Loucy (cell line): ENCODE data around the gene NXPH1.

Source experiments
- H2AFZ ChIP-seq: fragments of 200-600 bp; sonication (generic); 2 replicates; pipeline ENCODE4 v1.6.0; 2016; ENCODE audit warnings: antibody characterized with exemption, mild to moderate bottlenecking, low read length, moderate library complexity
- H3F3A ChIP-seq: fragments of 200-600 bp; 2 replicates; pipeline ENCODE4 v1.6.0; 2016; ENCODE audit warnings: antibody characterized with exemption, low read depth, mild to moderate bottlenecking
- H3K27me3 ChIP-seq: fragments of 200-600 bp; sonication (generic); 2 replicates; pipeline ENCODE4 v1.6.1; 2014; ENCODE audit warnings: low read length, mild to moderate bottlenecking; ENCODE audit not compliant: insufficient read depth, poor library complexity, severe bottlenecking
- H3K36me3 ChIP-seq: fragments of 200-600 bp; sonication (generic); 2 replicates; pipeline ENCODE4 v1.6.1; 2016; ENCODE audit warnings: low read length; ENCODE audit not compliant: insufficient read depth
- H3K4me1 ChIP-seq: fragments of 200-600 bp; sonication (generic); 2 replicates; pipeline ENCODE4 v1.5.1; 2014; ENCODE audit warnings: low read length, mild to moderate bottlenecking; ENCODE audit not compliant: insufficient read depth, poor library complexity, severe bottlenecking
- H3K4me2 ChIP-seq: fragments of 200-600 bp; sonication (generic); 2 replicates; pipeline ENCODE4 v1.6.0; 2014; ENCODE audit warnings: antibody characterized with exemption, low read length, low read depth, mild to moderate bottlenecking; ENCODE audit not compliant: poor library complexity, severe bottlenecking
- H3K4me3 ChIP-seq: fragments of 200-600 bp; sonication (generic); 2 replicates; pipeline ENCODE4 v1.5.1; 2014; ENCODE audit warnings: low read length, mild to moderate bottlenecking, mixed read lengths; ENCODE audit not compliant: poor library complexity, severe bottlenecking
- H3K79me2 ChIP-seq: fragments of 200-600 bp; sonication (generic); 2 replicates; pipeline ENCODE4 v1.6.1; 2014; ENCODE audit warnings: low read length; ENCODE audit not compliant: insufficient read depth
- H3K9ac ChIP-seq: fragments of 200-600 bp; sonication (generic); 2 replicates; pipeline ENCODE4 v1.6.0; 2014; ENCODE audit warnings: mild to moderate bottlenecking, low read depth, low read length, moderate library complexity; ENCODE audit not compliant: poor library complexity, severe bottlenecking
- H3K9me2 ChIP-seq: fragments of 200-600 bp; sonication (generic); replicated peaks from 2 replicates; pipeline ENCODE4 v1.6.1; 2016; ENCODE audit warnings: low read depth, low read length, mixed read lengths
- H3K9me3 ChIP-seq: fragments of 200-600 bp; sonication (generic); 2 replicates; pipeline ENCODE4 v1.6.1; 2014; ENCODE audit warnings: mild to moderate bottlenecking, antibody characterized with exemption, low read length, low read depth; ENCODE audit not compliant: insufficient read depth
- H4K20me1 ChIP-seq: fragments of 200-600 bp; sonication (generic); 2 replicates; pipeline ENCODE4 v1.6.0; 2014; ENCODE audit warnings: antibody characterized with exemption, low read length, mild to moderate bottlenecking; ENCODE audit not compliant: insufficient read depth, poor library complexity, severe bottlenecking
- EZH2phosphoT487 ChIP-seq: fragments of 200-600 bp; IDR thresholded peaks from 2 replicates; pipeline ENCODE4 v1.6.1; 2018; ENCODE audit warnings: antibody characterized with exemption, mild to moderate bottlenecking, moderate library complexity, borderline replicate concordance
- TF ChIP-seq, protein P1 (sequence below): fragments of 200-600 bp; sonication (generic); conservative IDR thresholded peaks from 2 replicates; pipeline ENCODE4 v1.5.1; 2014; ENCODE audit warnings: mild to moderate bottlenecking, antibody characterized with exemption, low read length

Gene NXPH1

DNA sequence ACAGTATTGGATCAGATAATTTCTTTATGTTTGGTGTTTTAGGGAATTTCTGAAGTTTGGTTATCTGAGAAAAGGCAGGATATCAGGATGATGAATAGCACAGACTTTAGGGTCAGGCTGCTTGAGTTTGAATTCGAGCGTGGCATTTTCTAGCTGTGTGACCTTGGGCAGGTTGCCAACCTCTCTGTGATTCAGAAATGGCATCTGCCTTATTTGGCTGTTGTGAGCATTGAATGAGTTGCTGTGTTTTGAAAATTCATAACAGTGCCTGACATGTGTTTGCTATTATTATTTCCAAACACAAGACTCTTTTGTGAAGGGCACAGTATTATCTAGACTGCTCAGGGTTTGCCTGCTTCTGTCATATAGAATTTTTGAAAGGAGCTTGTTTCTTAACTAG is 66.9 kb downstream of the NXPH1 start:
- no peaks in the 10 kb centered on the region for H3K36me3 ChIP-seq
- no peak overlapping the region for H3K4me2 ChIP-seq
- peaks cover 5% of the 10 kb centered on the region for H3K4me1 ChIP-seq
- no peak for TF ChIP-seq EZH2phosphoT487
- TF ChIP-seq, protein P1, sequence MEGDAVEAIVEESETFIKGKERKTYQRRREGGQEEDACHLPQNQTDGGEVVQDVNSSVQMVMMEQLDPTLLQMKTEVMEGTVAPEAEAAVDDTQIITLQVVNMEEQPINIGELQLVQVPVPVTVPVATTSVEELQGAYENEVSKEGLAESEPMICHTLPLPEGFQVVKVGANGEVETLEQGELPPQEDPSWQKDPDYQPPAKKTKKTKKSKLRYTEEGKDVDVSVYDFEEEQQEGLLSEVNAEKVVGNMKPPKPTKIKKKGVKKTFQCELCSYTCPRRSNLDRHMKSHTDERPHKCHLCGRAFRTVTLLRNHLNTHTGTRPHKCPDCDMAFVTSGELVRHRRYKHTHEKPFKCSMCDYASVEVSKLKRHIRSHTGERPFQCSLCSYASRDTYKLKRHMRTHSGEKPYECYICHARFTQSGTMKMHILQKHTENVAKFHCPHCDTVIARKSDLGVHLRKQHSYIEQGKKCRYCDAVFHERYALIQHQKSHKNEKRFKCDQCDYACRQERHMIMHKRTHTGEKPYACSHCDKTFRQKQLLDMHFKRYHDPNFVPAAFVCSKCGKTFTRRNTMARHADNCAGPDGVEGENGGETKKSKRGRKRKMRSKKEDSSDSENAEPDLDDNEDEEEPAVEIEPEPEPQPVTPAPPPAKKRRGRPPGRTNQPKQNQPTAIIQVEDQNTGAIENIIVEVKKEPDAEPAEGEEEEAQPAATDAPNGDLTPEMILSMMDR: no peak
- no peaks in the 10 kb centered on the region for H3K27me3 ChIP-seq
- H2AFZ ChIP-seq: no peak overlapping the region
- H3K9me2 ChIP-seq: no peaks in the 10 kb centered on the region
- H3K79me2 ChIP-seq: no peaks in the 10 kb centered on the region
- no peak overlapping the region for H3K9ac ChIP-seq
- no peaks in the 10 kb centered on the region for H3K9me3 ChIP-seq
- H4K20me1 ChIP-seq: no peaks in the 10 kb centered on the region
- no peaks in the 10 kb centered on the region for H3F3A ChIP-seq
- no peak overlapping the region for H3K4me3 ChIP-seq

DNA sequence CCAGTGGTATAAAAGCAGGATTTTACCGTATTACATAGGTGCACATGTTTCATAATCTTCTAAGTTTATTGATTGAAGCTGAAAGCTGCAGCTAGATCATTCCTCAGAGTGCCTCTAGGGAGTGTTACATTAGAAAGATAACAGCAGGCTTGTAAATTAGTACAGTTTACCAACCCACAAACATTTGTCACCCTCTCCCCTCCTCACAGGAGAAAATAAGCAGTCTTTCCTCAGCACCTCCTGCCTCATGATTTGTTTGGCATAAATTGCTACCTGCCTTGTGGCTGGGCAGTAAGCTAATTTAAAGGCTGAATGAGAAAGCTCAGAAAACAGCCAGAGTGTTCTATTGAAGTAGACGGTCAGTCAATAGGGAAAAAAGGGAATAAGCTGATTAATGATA is 74.2 kb downstream of the NXPH1 start:
- no peaks in the 10 kb centered on the region for H3K27me3 ChIP-seq
- no peak overlapping the region for H3K4me2 ChIP-seq
- TF ChIP-seq, protein P1: no peak
- no peak for TF ChIP-seq EZH2phosphoT487
- H2AFZ ChIP-seq: no peak overlapping the region
- no peaks in the 10 kb centered on the region for H3K9me3 ChIP-seq
- H3K4me3 ChIP-seq: no peak overlapping the region
- H3K4me1 ChIP-seq: peaks cover 5% of the 10 kb centered on the region
- H3K36me3 ChIP-seq: no peaks in the 10 kb centered on the region
- H3K79me2 ChIP-seq: no peaks in the 10 kb centered on the region
- H4K20me1 ChIP-seq: no peaks in the 10 kb centered on the region
- H3K9ac ChIP-seq: no peak overlapping the region
- H3K9me2 ChIP-seq: no peaks in the 10 kb centered on the region
- H3F3A ChIP-seq: no peaks in the 10 kb centered on the region

DNA sequence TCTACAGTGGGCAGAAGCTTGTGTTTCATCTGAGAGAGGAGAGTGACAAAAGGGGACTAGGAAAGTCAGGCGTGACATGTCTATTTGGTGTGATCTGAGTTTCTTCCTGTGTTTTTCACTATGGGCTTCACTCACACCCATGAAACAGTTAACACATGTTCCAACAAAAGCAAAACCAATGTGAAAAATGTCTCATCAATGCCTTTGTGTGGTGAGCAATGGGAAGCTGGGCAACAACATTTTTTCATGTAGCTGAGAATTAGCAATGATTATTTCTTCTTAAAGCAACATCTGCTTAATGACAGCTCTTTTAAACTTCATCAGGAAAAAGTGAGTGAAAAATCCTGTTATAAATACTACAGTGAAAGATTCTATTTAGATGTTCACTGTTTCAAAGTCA is 76.2 kb downstream of the NXPH1 start:
- no peak overlapping the region for H3K4me3 ChIP-seq
- no peaks in the 10 kb centered on the region for H3K36me3 ChIP-seq
- peaks cover 2% of the 10 kb centered on the region for H3K4me1 ChIP-seq
- TF ChIP-seq, protein P1: no peak
- no peak for TF ChIP-seq EZH2phosphoT487
- H3K9ac ChIP-seq: no peak overlapping the region
- no peaks in the 10 kb centered on the region for H3K27me3 ChIP-seq
- no peaks in the 10 kb centered on the region for H3K9me3 ChIP-seq
- H3K4me2 ChIP-seq: no peak overlapping the region
- no peak overlapping the region for H2AFZ ChIP-seq
- H3K9me2 ChIP-seq: no peaks in the 10 kb centered on the region
- H4K20me1 ChIP-seq: no peaks in the 10 kb centered on the region
- no peaks in the 10 kb centered on the region for H3F3A ChIP-seq
- no peaks in the 10 kb centered on the region for H3K79me2 ChIP-seq
